Measurements from ENCODE around the gene IFIT1B.

Gene IFIT1B

GRCh38 chr10:89425000-89425399 lies 47.1 kb downstream of the IFIT1B start:
- Histone ChIP-seq H4K20me1 (peaks cover 0 to 18% (median 0%) of the 10 kb centered on the region in 11 experiments; a peak in 6 of 22 replicates), H3K36me3 (peaks cover 8 to 28% (median 18%) of the 10 kb centered on the region in 11 experiments; a peak in 21 of 22 replicates), H3K9ac (no peak overlapping the region), H3K4me3 (no peak overlapping the region), H3K4me2 (no peak overlapping the region), H3K27me3 (no peaks in the 10 kb centered on the region), H3K27ac (no peak overlapping the region), H3K9me3 (replicated peaks in 1 of 11) (no peaks in the 10 kb centered on the region), H3K4me1 (peaks cover 0 to 3% (median 0%) of the 10 kb centered on the region in 10 experiments; a peak in 1 of 20 replicates)
- no peak for TF ChIP-seq Cebpa-rat (IDR thresholded peaks at IDR 0.05)

- no peak for TF ChIP-seq Cebpa-rat (IDR thresholded peaks at IDR 0.05)
- H3K4me3 ChIP-seq, result no peak overlapping the region
These were observed 48.5 kb downstream of the IFIT1B start for GRCh38 chr10:89426230-89426868.

GRCh38 chr10:89427629-89428028 lies 49.8 kb downstream of the IFIT1B start:
- H3K4me1 ChIP-seq, result peaks cover 0 to 3% (median 0%) of the 10 kb centered on the region in 10 experiments; a peak in 1 of 20 replicates
- peaks cover 0 to 4% (median 0%) of the 10 kb centered on the region in 11 experiments; a peak in 1 of 22 replicates for H4K20me1 ChIP-seq
- 0 out of 22 replicates have a peak overlapping the region, but pooled peaks of 1 of the 11 experiments have one; percentile 18 for H3K9ac ChIP-seq
- no peak overlapping the region for H3K27ac ChIP-seq
- no peaks in the 10 kb centered on the region for H3K9me3 ChIP-seq (replicated peaks in 1 of 11)
- no peak overlapping the region for H3K4me3 ChIP-seq
- H3K4me2 ChIP-seq, result no peak overlapping the region
- H3K27me3 ChIP-seq, result no peaks in the 10 kb centered on the region
- TF ChIP-seq Cebpa-rat (IDR thresholded peaks at IDR 0.05), result no peak
- H3K36me3 ChIP-seq, result peaks cover 0 to 2% (median 0%) of the 10 kb centered on the region in 11 experiments; a peak in 1 of 22 replicates

More at GRCh38 chr10:89426230-89426868, 48.5 kb downstream of the IFIT1B start:
- no peaks in the 10 kb centered on the region for H3K27me3 ChIP-seq
- H3K4me1 ChIP-seq, result peaks cover 0 to 3% (median 0%) of the 10 kb centered on the region in 10 experiments; a peak in 1 of 20 replicates
- no peak overlapping the region for H3K9ac ChIP-seq
- H3K27ac ChIP-seq, result no peak overlapping the region
- H4K20me1 ChIP-seq, result peaks cover 0 to 14% (median 0%) of the 10 kb centered on the region in 11 experiments; a peak in 4 of 22 replicates
- H3K36me3 ChIP-seq, result peaks cover under 1 to 14% (median 4%) of the 10 kb centered on the region in 11 experiments; a peak in 19 of 22 replicates
- no peak overlapping the region for H3K4me2 ChIP-seq
- no peaks in the 10 kb centered on the region for H3K9me3 ChIP-seq (replicated peaks in 1 of 11)

- Histone ChIP-seq H3K27ac (no peak overlapping the region), H3K27me3 (no peaks in the 10 kb centered on the region), H3K4me1 (no peaks in the 10 kb centered on the region), H4K20me1 (no peaks in the 10 kb centered on the region), H3K36me3 (no peaks in the 10 kb centered on the region), H3K4me2 (no peak overlapping the region), H3K9me3 (replicated peaks in 1 of 11) (no peaks in the 10 kb centered on the region), H3K4me3 (no peak overlapping the region), H3K9ac (no peak overlapping the region; a peak in 1 of 22 replicates)
- no peak for TF ChIP-seq Cebpa-rat (IDR thresholded peaks at IDR 0.05)
These were observed 51.0 kb downstream of the IFIT1B start for GRCh38 chr10:89428877-89429276.

GRCh38 chr10:89431977-89432376 lies 54.1 kb downstream of the IFIT1B start:
- no peaks in the 10 kb centered on the region for H3K9me3 ChIP-seq (replicated peaks in 1 of 11)
- no peaks in the 10 kb centered on the region for H4K20me1 ChIP-seq
- no peaks in the 10 kb centered on the region for H3K4me1 ChIP-seq
- no peaks in the 10 kb centered on the region for H3K27me3 ChIP-seq
- H3K36me3 ChIP-seq, result no peaks in the 10 kb centered on the region
- no peak overlapping the region for H3K4me2 ChIP-seq
- no peak overlapping the region for H3K27ac ChIP-seq
- no peak overlapping the region for H3K9ac ChIP-seq
- TF ChIP-seq Cebpa-rat (IDR thresholded peaks at IDR 0.05), result no peak
- H3K4me3 ChIP-seq, result no peak overlapping the region
